IMR-90 (cell line): ENCODE measurements around the gene MOSPD3. TPM values are rescaled to one million over a fixed set of nuclear protein-coding genes. Genes with fewer than 3 reads are reported as not detected.

Experiments
- ATAC-seq: fragments of 200-7000 bp; cut with Tn5 transposase; 2 replicates; pipeline ENCODE4 v1.9.1; 2020; ENCODE audit warnings: low read depth, mild to moderate bottlenecking, moderate library complexity
- BruUV-seq: library from RNA; stranded (reverse); fragments of 400-500 nt; replicated peaks from 2 replicates; lab custom pipeline; 2021; lab: Mats Ljungman, UMichigan
- CTCF ChIA-PET: fragments of 300-600 bp; formaldehyde crosslinking; extraction: SDS; loops from one replicate; lab custom pipeline; 2021; ENCODE audit warnings: antibody characterized with exemption; lab: Yijun Ruan, JAX
- POLR2A ChIA-PET: fragments of 300-600 bp; sonication (Branson Sonifier 250); formaldehyde crosslinking; loops from one replicate; lab custom pipeline; 2022; ENCODE audit warnings: antibody characterized with exemption; ENCODE audit not compliant: unreplicated experiment; lab: Charles Lee
- DNase-seq: peaks from one replicate; pipeline ENCODE4 v3.0.0; 2013
- H2AFZ ChIP-seq: replicated peaks from 2 replicates; pipeline ENCODE3; 2013; ENCODE audit warnings: low read length, mild to moderate bottlenecking; ENCODE audit not compliant: poor library complexity
- H2AK5ac ChIP-seq: 2 replicates; pipeline ENCODE4 v1.6.1; 2013; ENCODE audit warnings: low read depth, low read length, inconsistent platforms
- H2AK9ac ChIP-seq: replicated peaks from 2 replicates; pipeline ENCODE3; 2013; ENCODE audit warnings: mild to moderate bottlenecking, low read depth, low read length, moderate library complexity; ENCODE audit not compliant: poor library complexity
- H2BK120ac ChIP-seq: 2 replicates; pipeline ENCODE4 v1.6.1; 2013; ENCODE audit warnings: low read depth, low read length, inconsistent platforms
- H2BK15ac ChIP-seq: 3 replicates; pipeline ENCODE4 v1.6.1; 2013; ENCODE audit warnings: low read depth, low read length, inconsistent platforms
- H2BK20ac ChIP-seq: 2 replicates; pipeline ENCODE4 v1.6.1; 2013; ENCODE audit warnings: low read depth, mild to moderate bottlenecking, inconsistent platforms, low read length, moderate library complexity
- H2BK5ac ChIP-seq: 2 replicates; pipeline ENCODE4 v1.6.1; 2013; ENCODE audit warnings: mild to moderate bottlenecking, low read depth, low read length, inconsistent platforms; ENCODE audit not compliant: poor library complexity, severe bottlenecking
- H3K14ac ChIP-seq: replicated peaks from 2 replicates; pipeline ENCODE4 v1.6.1; 2013; ENCODE audit warnings: low read depth, low read length, inconsistent platforms
- H3K18ac ChIP-seq: 2 replicates; pipeline ENCODE4 v1.6.1; 2013; ENCODE audit warnings: low read depth, low read length, control low read depth
- H3K23ac ChIP-seq: 2 replicates; pipeline ENCODE4 v1.6.1; 2013; ENCODE audit warnings: low read depth, low read length, inconsistent platforms
- H3K27ac ChIP-seq: 2 replicates; pipeline ENCODE4 v1.5.1; 2013; ENCODE audit warnings: mild to moderate bottlenecking, control low read depth, low read length; ENCODE audit not compliant: insufficient read depth
- H3K27me3 ChIP-seq: 2 replicates; pipeline ENCODE4 v1.6.1; 2013; ENCODE audit warnings: low read length; ENCODE audit not compliant: control insufficient read depth, insufficient read depth
- H3K36me3 ChIP-seq: 2 replicates; pipeline ENCODE4 v1.6.1; 2013; ENCODE audit warnings: low read length, mixed read lengths; ENCODE audit not compliant: control insufficient read depth, insufficient read depth
- H3K4ac ChIP-seq: 2 replicates; pipeline ENCODE4 v1.6.1; 2013; ENCODE audit warnings: low read depth, low read length, inconsistent platforms
- H3K4me1 ChIP-seq: 2 replicates; pipeline ENCODE4 v1.6.1; 2013; ENCODE audit warnings: low read length, mixed read lengths; ENCODE audit not compliant: control insufficient read depth, insufficient read depth
- H3K4me2 ChIP-seq: 2 replicates; pipeline ENCODE4 v1.6.1; 2013; ENCODE audit warnings: low read depth, mild to moderate bottlenecking, control low read depth, low read length, moderate library complexity
- H3K4me3 ChIP-seq: 2 replicates; pipeline ENCODE4 v1.5.1; 2013; ENCODE audit warnings: low read depth, mild to moderate bottlenecking, control low read depth, low read length, moderate library complexity; ENCODE audit not compliant: insufficient read depth
- H3K56ac ChIP-seq: 2 replicates; pipeline ENCODE4 v1.6.1; 2013; ENCODE audit warnings: low read length, inconsistent platforms; ENCODE audit not compliant: insufficient read depth; ENCODE audit errors: extremely low read depth
- H3K79me1 ChIP-seq, 2 experiments: 2 replicates each; pipeline ENCODE4 v1.6.1; 2013; ENCODE audit warnings: low read length in 2 of 2, inconsistent platforms in 1 of 2, low read depth in 1 of 2
- H3K9ac ChIP-seq: 2 replicates; pipeline ENCODE4 v1.6.1; 2013; ENCODE audit warnings: low read depth, low read length, control low read depth
- H3K9me1 ChIP-seq: 2 replicates; pipeline ENCODE4 v1.6.1; 2013; ENCODE audit warnings: low read length, inconsistent platforms; ENCODE audit not compliant: insufficient read depth
- H3K9me3 ChIP-seq: 2 replicates; pipeline ENCODE4 v1.6.1; 2013; ENCODE audit warnings: low read length; ENCODE audit not compliant: control insufficient read depth, insufficient read depth
- H4K20me1 ChIP-seq: 2 replicates; pipeline ENCODE4 v1.6.1; 2013; ENCODE audit warnings: low read length, inconsistent platforms; ENCODE audit not compliant: insufficient read depth
- H4K5ac ChIP-seq: 2 replicates; pipeline ENCODE4 v1.6.1; 2013; ENCODE audit warnings: mild to moderate bottlenecking, low read depth, low read length, control low read depth
- H4K8ac ChIP-seq, 2 experiments: 2 replicates each; pipeline ENCODE4 v1.6.1; 2013; ENCODE audit warnings: low read depth in 2 of 2, low read length in 2 of 2, control low read depth in 1 of 2, inconsistent platforms in 1 of 2
- H4K91ac ChIP-seq: 2 replicates; pipeline ENCODE4 v1.6.1; 2013; ENCODE audit warnings: low read depth, low read length, inconsistent platforms; ENCODE audit not compliant: insufficient read depth
- CEBPB ChIP-seq: IDR thresholded peaks from 2 replicates; pipeline ENCODE4 v1.6.1; 2012; ENCODE audit warnings: low read depth, low read length, improper control_type of control experiment
- MAZ ChIP-seq: IDR thresholded peaks from 2 replicates; pipeline ENCODE4 v1.6.1; 2012; ENCODE audit warnings: low read depth, mild to moderate bottlenecking, low read length, improper control_type of control experiment, moderate library complexity, borderline replicate concordance
- WGBS, 2 experiments: methylation state at CpG; one replicate each; pipeline versions ENCODE4 v1.1.5 to v1.1.7; 2013; ENCODE audit warnings: missing lambda C conversion rate in 2 of 2; ENCODE audit not compliant: insufficient read length in 1 of 2; ENCODE audit errors: extremely low coverage in 2 of 2; 5-methylcytosine and 5-hydroxymethylcytosine counted together
- dilution Hi-C: fragments of 300-500 bp; cut with HindIII; formaldehyde crosslinking; loops from one replicate; pipeline ENCODE4 v1.14.3; 2018; ENCODE audit warnings: low sequenced_read_pairs; ENCODE audit not compliant: unreplicated experiment
- in situ Hi-C: fragments of 300-500 bp; cut with MboI; formaldehyde crosslinking; loops from 3 replicates; pipeline ENCODE4 v1.14.3; 2019; ENCODE audit warnings: low sequenced_read_pairs, inconsistent platforms, mixed read lengths
- intact Hi-C: fragments of 100-400 bp; cut with micrococcal nuclease; formaldehyde crosslinking; loops from 2 replicates; pipeline ENCODE4 v1.10.0; 2022
- polyA plus RNA-seq, 3 experiments: library from polyadenylated mRNA; depleted of rRNA; stranded (reverse); fragments of >200 nt; gene quantifications; 2 replicates each; pipeline ENCODE4 v1.2.3, GENCODE V29; 2012; ENCODE audit warnings: low replicate concordance in 1 of 3
- total RNA-seq: library from RNA; depleted of rRNA; stranded (reverse); fragments of >200 nt; gene quantifications from 2 replicates; pipeline ENCODE4 v1.2.3, GENCODE V29; 2012
- TF ChIP-seq, protein P1 (sequence below): fragments of 150-350 bp; IDR thresholded peaks from 2 replicates; pipeline ENCODE4 v1.6.1; 2017; ENCODE audit warnings: mild to moderate bottlenecking, antibody characterized with exemption, low read length, low read depth

Gene MOSPD3
- total and polyA plus RNA-seq, 2 of the 4 experiments (the other 2 are of a cell fraction): 2.3 to 30.0 TPM

DNA sequence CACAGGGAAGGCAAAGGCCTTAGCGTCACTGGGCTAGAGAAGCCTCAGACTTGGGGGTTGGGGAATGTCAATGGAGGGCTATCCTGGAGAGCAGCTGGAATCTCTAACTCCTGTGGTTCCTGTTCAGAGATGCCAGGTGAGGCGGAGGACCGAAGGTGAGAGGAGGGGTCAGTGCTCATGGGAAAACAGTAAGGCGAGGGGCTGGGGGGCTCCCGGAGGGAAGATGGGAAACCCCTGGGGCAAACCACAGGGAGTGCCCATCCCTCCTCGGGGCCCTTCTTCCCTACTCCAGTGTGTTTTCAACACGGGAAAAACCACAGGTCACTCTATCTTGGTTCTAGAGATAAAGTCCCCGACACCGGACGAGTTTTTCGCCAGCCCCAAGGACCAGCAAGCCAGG is 29.7 kb upstream of the MOSPD3 start:
- Histone ChIP-seq H2AK9ac (peak overlapping the region; percentile 98), H2BK20ac (peak overlapping the region; percentile 38), H3K14ac (peak overlapping the region; percentile 96), H2BK5ac (no peak overlapping the region), H3K23ac (peak overlapping the region; percentile 60), H3K18ac (no peak overlapping the region; the same call in 1 of the 2 replicates), H3K4ac (peak overlapping the region; percentile 99; the same call in 1 of the 2 replicates), H3K4me1 (peaks cover 12% of the 10 kb centered on the region), H2AFZ (peak overlapping the region; percentile 27), H3K4me2 (peak overlapping the region; percentile 88; the same call in 1 of the 2 replicates), H3K9ac (peak overlapping the region; percentile 91; the same call in 1 of the 2 replicates), H3K4me3 (no peak overlapping the region), H3K9me3 (no peaks in the 10 kb centered on the region), H3K9me1 (peaks cover 5% of the 10 kb centered on the region), H2BK15ac (no peak overlapping the region), H2BK120ac (peak overlapping the region; percentile 96; the same call in 1 of the 2 replicates), H3K36me3 (peaks cover 46% of the 10 kb centered on the region), H3K56ac (0 out of 2 replicates have a peak overlapping the region, but pooled peaks have one; percentile 3), H3K27ac (peak overlapping the region; percentile 96), H4K5ac (no peak overlapping the region), H4K8ac (peak overlapping the region in 1 of 2 experiments; percentile 77; a peak in 1 of 4 replicates), H4K20me1 (peaks cover 39% of the 10 kb centered on the region), H3K27me3 (no peaks in the 10 kb centered on the region), H4K91ac (0 out of 2 replicates have a peak overlapping the region, but pooled peaks have one; percentile 14), H2AK5ac (peak overlapping the region; percentile 77; the same call in 1 of the 2 replicates), H3K79me1 (peaks cover 17 to 70% of the 10 kb centered on the region in 2 experiments)
- no peak for DNase-seq
- POLR2A ChIA-PET: interaction anchor here (0.6 kb wide), 2 partner anchors 129 to 635 kb away, joined by 3 to 4 read pairs; partner anchors contain the start of gene PLOD3
- TF ChIP-seq CEBPB: no peak
- no peak for TF ChIP-seq MAZ
- TF ChIP-seq, protein P1, sequence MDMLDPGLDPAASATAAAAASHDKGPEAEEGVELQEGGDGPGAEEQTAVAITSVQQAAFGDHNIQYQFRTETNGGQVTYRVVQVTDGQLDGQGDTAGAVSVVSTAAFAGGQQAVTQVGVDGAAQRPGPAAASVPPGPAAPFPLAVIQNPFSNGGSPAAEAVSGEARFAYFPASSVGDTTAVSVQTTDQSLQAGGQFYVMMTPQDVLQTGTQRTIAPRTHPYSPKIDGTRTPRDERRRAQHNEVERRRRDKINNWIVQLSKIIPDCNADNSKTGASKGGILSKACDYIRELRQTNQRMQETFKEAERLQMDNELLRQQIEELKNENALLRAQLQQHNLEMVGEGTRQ: no peak
- in situ Hi-C loops: loop anchor here (25.0 kb wide), 1 partner anchor 280 kb away; the partner anchor contains the start of genes SLC12A9 and TRIP6
- no TSS peak for BruUV-seq
- intact Hi-C loops: loop anchor here (10.0 kb wide), 1 partner anchor 252 kb away; no protein-coding TSS in a partner anchor
- dilution Hi-C loops: no loop called here
- 80% methylated on average over 1 of the region's 11 CpGs; no CpG with 5 or more reads in 1 of the 2 experiments for WGBS, 2 experiments
- no peak for ATAC-seq
- CTCF ChIA-PET: interaction anchor here (0.5 kb wide), 1 partner anchor 114 kb away, joined by 3 read pairs; no protein-coding TSS in a partner anchor
